ENCODE results near the gene PCSK6. TPM values are rescaled to one million over a fixed set of nuclear protein-coding genes. Genes with fewer than 3 reads are reported as not detected.

Gene PCSK6
- total RNA-seq, 2 experiments from 2014 or later, result 0.57 TPM; not detected in 1

GRCh38 chr15:101444015-101444414, 45.5 kb downstream of the PCSK6 start:
- ChIA-PET POLR2A (interaction anchor here (0.6 kb wide), 1 partner anchor 148 kb away, joined by 4 read pairs; no protein-coding TSS in a partner anchor), CTCF (ENCODE audit: unreplicated experiment) (no interaction called here)
- TF ChIP-seq, protein P1, sequence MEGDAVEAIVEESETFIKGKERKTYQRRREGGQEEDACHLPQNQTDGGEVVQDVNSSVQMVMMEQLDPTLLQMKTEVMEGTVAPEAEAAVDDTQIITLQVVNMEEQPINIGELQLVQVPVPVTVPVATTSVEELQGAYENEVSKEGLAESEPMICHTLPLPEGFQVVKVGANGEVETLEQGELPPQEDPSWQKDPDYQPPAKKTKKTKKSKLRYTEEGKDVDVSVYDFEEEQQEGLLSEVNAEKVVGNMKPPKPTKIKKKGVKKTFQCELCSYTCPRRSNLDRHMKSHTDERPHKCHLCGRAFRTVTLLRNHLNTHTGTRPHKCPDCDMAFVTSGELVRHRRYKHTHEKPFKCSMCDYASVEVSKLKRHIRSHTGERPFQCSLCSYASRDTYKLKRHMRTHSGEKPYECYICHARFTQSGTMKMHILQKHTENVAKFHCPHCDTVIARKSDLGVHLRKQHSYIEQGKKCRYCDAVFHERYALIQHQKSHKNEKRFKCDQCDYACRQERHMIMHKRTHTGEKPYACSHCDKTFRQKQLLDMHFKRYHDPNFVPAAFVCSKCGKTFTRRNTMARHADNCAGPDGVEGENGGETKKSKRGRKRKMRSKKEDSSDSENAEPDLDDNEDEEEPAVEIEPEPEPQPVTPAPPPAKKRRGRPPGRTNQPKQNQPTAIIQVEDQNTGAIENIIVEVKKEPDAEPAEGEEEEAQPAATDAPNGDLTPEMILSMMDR (conservative IDR thresholded peaks at IDR 0.05; ENCODE audit: low read length), result no peak
- no peak for TF ChIP-seq EZH2phosphoT487 (IDR thresholded peaks at IDR 0.05; ENCODE audit: borderline replicate concordance, low read depth, low read length)
- Histone ChIP-seq H3K27ac (ENCODE audit: low read depth, low read length, poor library complexity, severe bottlenecking) (no peak overlapping the region), H3K79me2 (ENCODE audit: insufficient read depth, low read depth, low read length) (no peaks in the 10 kb centered on the region), H3K9me3 (ENCODE audit: low read length) (no peaks in the 10 kb centered on the region), H3K36me3 (ENCODE audit: insufficient read depth, low read length) (no peaks in the 10 kb centered on the region), H3K4me1 (ENCODE audit: insufficient read depth, low read length, poor library complexity, severe bottlenecking) (no peaks in the 10 kb centered on the region), H3K4me3 (ENCODE audit: low read depth, low read length, poor library complexity, severe bottlenecking) (no peak overlapping the region), H2AFZ (ENCODE audit: low read length) (no peak overlapping the region), H4K20me1 (ENCODE audit: insufficient read depth, low read length) (no peaks in the 10 kb centered on the region), H3K4me2 (ENCODE audit: low read length) (no peak overlapping the region), H3K9me2 (ENCODE audit: insufficient read depth, low read length) (no peaks in the 10 kb centered on the region)
- DNase-seq (ENCODE audit: low spot score), result no peak
- intact Hi-C loops (cut with micrococcal nuclease; ENCODE audit: unreplicated experiment), result no loop called here
- no TSS peak for BruUV-seq (replicated peaks)

- Histone ChIP-seq H4K20me1 (ENCODE audit: insufficient read depth, low read length) (no peaks in the 10 kb centered on the region), H2AFZ (ENCODE audit: low read length) (no peak overlapping the region), H3K9me2 (ENCODE audit: insufficient read depth, low read length) (no peaks in the 10 kb centered on the region), H3K9me3 (ENCODE audit: low read length) (no peaks in the 10 kb centered on the region), H3K27ac (ENCODE audit: low read depth, low read length, poor library complexity, severe bottlenecking) (no peak overlapping the region), H3K36me3 (ENCODE audit: insufficient read depth, low read length) (no peaks in the 10 kb centered on the region), H3K4me2 (ENCODE audit: low read length) (no peak overlapping the region), H3K4me1 (ENCODE audit: insufficient read depth, low read length, poor library complexity, severe bottlenecking) (no peaks in the 10 kb centered on the region), H3K4me3 (ENCODE audit: low read depth, low read length, poor library complexity, severe bottlenecking) (no peak overlapping the region), H3K79me2 (ENCODE audit: insufficient read depth, low read depth, low read length) (no peaks in the 10 kb centered on the region)
- TF ChIP-seq, protein P1 (conservative IDR thresholded peaks at IDR 0.05; ENCODE audit: low read length), result no peak
- no peak for TF ChIP-seq EZH2phosphoT487 (IDR thresholded peaks at IDR 0.05; ENCODE audit: borderline replicate concordance, low read depth, low read length)
- ChIA-PET POLR2A (no interaction called here), CTCF (ENCODE audit: unreplicated experiment) (no interaction called here)
- no peak for DNase-seq (ENCODE audit: low spot score)
- intact Hi-C loops (cut with micrococcal nuclease; ENCODE audit: unreplicated experiment), result no loop called here
- BruUV-seq (replicated peaks), result no TSS peak
Observed at GRCh38 chr15:101442272-101442671, 47.2 kb downstream of the PCSK6 start.

DNA sequence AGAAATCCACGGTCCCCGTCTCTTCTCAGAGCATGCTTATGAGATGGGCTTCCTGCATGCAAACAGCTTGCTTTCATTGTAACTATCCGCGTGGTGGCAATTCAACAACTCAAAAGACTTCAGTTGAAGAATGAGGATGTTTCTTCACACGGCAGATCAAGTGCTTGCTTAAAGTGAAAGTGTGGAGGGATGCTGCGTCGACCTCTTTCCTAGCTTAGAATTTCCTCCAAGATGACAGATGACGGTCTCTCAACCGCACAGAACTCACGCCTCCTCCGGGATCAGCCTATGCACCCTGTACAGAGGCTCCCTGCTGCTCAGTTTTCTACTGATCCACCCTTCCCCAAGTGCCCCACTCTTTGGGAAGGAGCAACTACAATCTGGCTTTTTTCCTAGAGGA, 47.8 kb downstream of the PCSK6 start:
- Histone ChIP-seq H3K9me2 (ENCODE audit: insufficient read depth, low read length) (no peaks in the 10 kb centered on the region), H3K4me2 (ENCODE audit: low read length) (no peak overlapping the region), H3K27ac (ENCODE audit: low read depth, low read length, poor library complexity, severe bottlenecking) (no peak overlapping the region), H3K36me3 (ENCODE audit: insufficient read depth, low read length) (no peaks in the 10 kb centered on the region), H4K20me1 (ENCODE audit: insufficient read depth, low read length) (no peaks in the 10 kb centered on the region), H2AFZ (ENCODE audit: low read length) (no peak overlapping the region), H3K4me1 (ENCODE audit: insufficient read depth, low read length, poor library complexity, severe bottlenecking) (no peaks in the 10 kb centered on the region), H3K4me3 (ENCODE audit: low read depth, low read length, poor library complexity, severe bottlenecking) (no peak overlapping the region), H3K9me3 (ENCODE audit: low read length) (no peaks in the 10 kb centered on the region), H3K79me2 (ENCODE audit: insufficient read depth, low read depth, low read length) (no peaks in the 10 kb centered on the region)
- intact Hi-C loops (cut with micrococcal nuclease; ENCODE audit: unreplicated experiment), result no loop called here
- BruUV-seq (replicated peaks), result no TSS peak
- TF ChIP-seq, protein P1 (conservative IDR thresholded peaks at IDR 0.05; ENCODE audit: low read length), result no peak
- no peak for TF ChIP-seq EZH2phosphoT487 (IDR thresholded peaks at IDR 0.05; ENCODE audit: borderline replicate concordance, low read depth, low read length)
- ChIA-PET CTCF (ENCODE audit: unreplicated experiment) (no interaction called here), POLR2A (no interaction called here)
- no peak for DNase-seq (ENCODE audit: low spot score)
